Rectal smooth muscle tissue (tissue), 1 donor: ENCODE results near the gene EEF2K.
"Not testable (repeated sequence)": the region's sequence is repeated elsewhere in the genome, so short reads cannot be mapped to it uniquely, and the experiment has no call there.

ENCODE experiments used
- H3K27ac ChIP-seq: one replicate; pipeline ENCODE4 v1.7.0; 2013; ENCODE audit warnings: low read depth, low read length, inconsistent platforms
- H3K27me3 ChIP-seq: one replicate; pipeline ENCODE4 v1.7.0; 2013; ENCODE audit warnings: low read length; ENCODE audit not compliant: control insufficient read depth, insufficient read depth
- H3K36me3 ChIP-seq: one replicate; pipeline ENCODE4 v1.7.0; 2013; ENCODE audit warnings: low read length; ENCODE audit not compliant: control insufficient read depth, insufficient read depth
- H3K4me1 ChIP-seq: one replicate; pipeline ENCODE4 v1.7.0; 2013; ENCODE audit warnings: low read length; ENCODE audit not compliant: control insufficient read depth, insufficient read depth
- H3K4me3 ChIP-seq: one replicate; pipeline ENCODE4 v1.7.0; 2013; ENCODE audit warnings: low read length
- H3K9ac ChIP-seq: one replicate; pipeline ENCODE4 v1.7.0; 2013; ENCODE audit warnings: low read length

The EEF2K gene

GRCh38 chr16:22296225-22297113 lies 90.4 kb downstream of the EEF2K start:
- Histone ChIP-seq H3K4me1 (peaks cover 11% of the 10 kb centered on the region), H3K27me3 (no peaks in the 10 kb centered on the region), H3K4me3 (peak overlapping the region; percentile 76), H3K9ac (peak overlapping the region; percentile 62), H3K36me3 (no peaks in the 10 kb centered on the region), H3K27ac (peak overlapping the region; percentile 92)

- Histone ChIP-seq H3K27me3 (no peaks in the 10 kb centered on the region), H3K36me3 (peaks cover 3% of the 10 kb centered on the region), H3K4me3 (peak within 1 kb of the TSS; percentile 76), H3K27ac (peak within 1 kb of the TSS; percentile 92), H3K9ac (peak within 1 kb of the TSS; percentile 80), H3K4me1 (peaks cover 11% of the 10 kb centered on the region)
Measured at GRCh38 chr16:22297114-22297870, 91.2 kb downstream of the EEF2K start, which contains the start of gene POLR3E. TSS of gene POLR3E (plus strand) at chr16:22297409. CDS start at chr16:22302969, 5,560 bp downstream.

- peaks cover 11% of the 10 kb centered on the region for H3K4me1 ChIP-seq
- no peaks in the 10 kb centered on the region for H3K27me3 ChIP-seq
- peaks cover 7% of the 10 kb centered on the region for H3K36me3 ChIP-seq
- peak overlapping the region; percentile 80 for H3K9ac ChIP-seq
- peak overlapping the region; percentile 63 for H3K4me3 ChIP-seq
- peak overlapping the region; percentile 92 for H3K27ac ChIP-seq
Measured at GRCh38 chr16:22297871-22298733, 92.0 kb downstream of the EEF2K start.

GRCh38 chr16:22299036-22299435 lies 93.0 kb downstream of the EEF2K start:
- no peak overlapping the region for H3K9ac ChIP-seq
- H3K27me3 ChIP-seq: no peaks in the 10 kb centered on the region
- H3K36me3 ChIP-seq: peaks cover 8% of the 10 kb centered on the region
- H3K4me3 ChIP-seq: no peak overlapping the region
- peaks cover 11% of the 10 kb centered on the region for H3K4me1 ChIP-seq
- H3K27ac ChIP-seq: peak overlapping the region; percentile 92

- Histone ChIP-seq H3K27ac (no peak overlapping the region), H3K4me3 (no peak overlapping the region), H3K4me1 (peaks cover 11% of the 10 kb centered on the region), H3K9ac (no peak overlapping the region), H3K36me3 (peaks cover 22% of the 10 kb centered on the region), H3K27me3 (no peaks in the 10 kb centered on the region)
Measured at GRCh38 chr16:22300427-22301071, 94.5 kb downstream of the EEF2K start.

GRCh38 chr16:22301423-22301822 lies 95.3 kb downstream of the EEF2K start:
- peaks cover 25% of the 10 kb centered on the region for H3K36me3 ChIP-seq
- H3K4me3 ChIP-seq, H3K4me1 ChIP-seq, H3K27me3 ChIP-seq, H3K27ac ChIP-seq, H3K9ac ChIP-seq: not testable (repeated sequence)

- Histone ChIP-seq H3K27ac (no peak overlapping the region), H3K4me3 (no peak overlapping the region), H3K36me3 (peaks cover 34% of the 10 kb centered on the region), H3K4me1 (peaks cover 7% of the 10 kb centered on the region), H3K9ac (no peak overlapping the region), H3K27me3 (no peaks in the 10 kb centered on the region)
Measured at GRCh38 chr16:22302776-22303363, 96.8 kb downstream of the EEF2K start.

- Histone ChIP-seq H3K4me3 (no peak overlapping the region), H3K27ac (no peak overlapping the region), H3K4me1 (peaks cover 7% of the 10 kb centered on the region), H3K27me3 (no peaks in the 10 kb centered on the region), H3K9ac (no peak overlapping the region), H3K36me3 (peaks cover 34% of the 10 kb centered on the region)
Measured at GRCh38 chr16:22304411-22304810, 98.3 kb downstream of the EEF2K start.

GRCh38 chr16:22306788-22307187 lies 100.7 kb downstream of the EEF2K start:
- Histone ChIP-seq H3K4me3 (no peak overlapping the region), H3K4me1 (no peaks in the 10 kb centered on the region), H3K27ac (no peak overlapping the region), H3K27me3 (no peaks in the 10 kb centered on the region), H3K9ac (no peak overlapping the region), H3K36me3 (peaks cover 42% of the 10 kb centered on the region)

GRCh38 chr16:22307838-22308237 lies 101.8 kb downstream of the EEF2K start:
- Histone ChIP-seq H3K4me3 (no peak overlapping the region), H3K27ac (no peak overlapping the region), H3K4me1 (no peaks in the 10 kb centered on the region), H3K9ac (no peak overlapping the region), H3K27me3 (no peaks in the 10 kb centered on the region), H3K36me3 (peaks cover 40% of the 10 kb centered on the region)

GRCh38 chr16:22308824-22309520 lies 102.9 kb downstream of the EEF2K start:
- no peaks in the 10 kb centered on the region for H3K27me3 ChIP-seq
- H3K4me3 ChIP-seq: no peak overlapping the region
- no peak overlapping the region for H3K9ac ChIP-seq
- H3K4me1 ChIP-seq: no peaks in the 10 kb centered on the region
- H3K27ac ChIP-seq: no peak overlapping the region
- H3K36me3 ChIP-seq: peaks cover 46% of the 10 kb centered on the region
